MM.1S (cell line): Measurements from ENCODE around the gene TIMM17A.
"Not testable (repeated sequence)": the region's sequence is repeated elsewhere in the genome, so short reads cannot be mapped to it uniquely, and the experiment has no call there.

Source experiments
- DNase-seq: peaks from one replicate; pipeline ENCODE4 v3.0.0-alpha.2; 2015
- H2AFZ ChIP-seq: fragments of 300-600 bp; sonication (generic); 2 replicates; pipeline ENCODE4 v1.6.0; 2016; ENCODE audit warnings: antibody characterized with exemption, low read length
- H3F3A ChIP-seq: fragments of 300-600 bp; sonication (generic); 2 replicates; pipeline ENCODE4 v1.6.1; 2016; ENCODE audit warnings: mild to moderate bottlenecking, antibody characterized with exemption, low read length, moderate library complexity, mixed read lengths; ENCODE audit not compliant: insufficient read depth
- H3K27ac ChIP-seq: fragments of 300-600 bp; sonication (generic); 2 replicates; pipeline ENCODE4 v1.5.1; 2016; ENCODE audit warnings: mild to moderate bottlenecking, low read length
- H3K27me3 ChIP-seq: fragments of 300-600 bp; sonication (generic); replicated peaks from 2 replicates; pipeline ENCODE4 v1.6.0; 2016; ENCODE audit warnings: low read length; ENCODE audit not compliant: insufficient read depth
- H3K36me3 ChIP-seq: fragments of 300-600 bp; sonication (generic); replicated peaks from 2 replicates; pipeline ENCODE4 v1.6.1; 2016; ENCODE audit warnings: mild to moderate bottlenecking, low read length, mixed read lengths; ENCODE audit not compliant: insufficient read depth
- H3K4me1 ChIP-seq: fragments of 300-600 bp; sonication (generic); 2 replicates; pipeline ENCODE4 v1.6.1; 2016; ENCODE audit warnings: low read length, mixed read lengths
- H3K4me2 ChIP-seq: fragments of 300-600 bp; sonication (generic); 2 replicates; pipeline ENCODE4 v1.6.0; 2016; ENCODE audit warnings: low read depth, low read length
- H3K4me3 ChIP-seq: fragments of 300-600 bp; sonication (generic); 2 replicates; pipeline ENCODE4 v1.5.1; 2016; ENCODE audit warnings: low read length, mixed read lengths
- H3K79me2 ChIP-seq: fragments of 300-600 bp; sonication (generic); 2 replicates; pipeline ENCODE4 v1.6.1; 2016; ENCODE audit warnings: mixed run types, low read length, mixed read lengths
- H3K9ac ChIP-seq: fragments of 300-600 bp; sonication (generic); 2 replicates; pipeline ENCODE4 v1.6.1; 2016; ENCODE audit warnings: low read length, mixed read lengths
- H3K9me2 ChIP-seq: fragments of 300-600 bp; sonication (generic); replicated peaks from 2 replicates; pipeline ENCODE4 v1.6.1; 2016; ENCODE audit warnings: mild to moderate bottlenecking, low read length, mixed read lengths; ENCODE audit not compliant: insufficient read depth
- H3K9me3 ChIP-seq: fragments of 300-600 bp; sonication (generic); replicated peaks from 2 replicates; pipeline ENCODE4 v1.6.1; 2016; ENCODE audit warnings: mild to moderate bottlenecking, low read length, mixed read lengths; ENCODE audit not compliant: insufficient read depth
- H4K20me1 ChIP-seq: fragments of 300-600 bp; sonication (generic); 2 replicates; pipeline ENCODE4 v1.6.1; 2016; ENCODE audit warnings: mild to moderate bottlenecking, low read length, moderate library complexity, mixed read lengths; ENCODE audit not compliant: insufficient read depth
- CTCF ChIP-seq: fragments of 300-600 bp; sonication (generic); IDR thresholded peaks from 2 replicates; pipeline ENCODE4 v1.5.1; 2016; ENCODE audit warnings: antibody characterized with exemption, low read length, mixed read lengths
- EZH2 ChIP-seq: fragments of 300-600 bp; sonication (generic); optimal IDR thresholded peaks from 2 replicates; pipeline ENCODE3; 2017; ENCODE audit warnings: low read depth, mild to moderate bottlenecking, antibody characterized with exemption, low read length, mixed read lengths
- EZH2phosphoT487 ChIP-seq: fragments of 300-600 bp; sonication (generic); IDR thresholded peaks from 2 replicates; pipeline ENCODE4 v1.6.1; 2018; ENCODE audit warnings: antibody characterized with exemption, low read length

Gene TIMM17A

GRCh38 chr1:201958348-201958747 lies 3.0 kb downstream of the TIMM17A start:
- Histone ChIP-seq H3K4me1 (peaks cover 11% of the 10 kb centered on the region; the same call in 1 of the 2 replicates), H3K79me2 (peaks cover 65% of the 10 kb centered on the region), H3K27ac (no peak overlapping the region), H3K27me3 (no peaks in the 10 kb centered on the region), H3K9me2 (no peaks in the 10 kb centered on the region), H3K9ac (no peak overlapping the region), H3F3A (no peaks in the 10 kb centered on the region), H4K20me1 (no peaks in the 10 kb centered on the region), H3K4me3 (no peak overlapping the region), H3K36me3 (peaks cover 10% of the 10 kb centered on the region), H2AFZ (no peak overlapping the region), H3K4me2 (no peak overlapping the region), H3K9me3 (no peaks in the 10 kb centered on the region)
- no peak for TF ChIP-seq EZH2phosphoT487
- no peak for TF ChIP-seq EZH2
- no peak for TF ChIP-seq CTCF
- DNase-seq, result no peak

- H3F3A ChIP-seq, DNase-seq, H3K9ac ChIP-seq, H3K27ac ChIP-seq, H4K20me1 ChIP-seq, H3K4me1 ChIP-seq, H3K9me3 ChIP-seq, H3K4me3 ChIP-seq, H3K9me2 ChIP-seq, H3K27me3 ChIP-seq, H2AFZ ChIP-seq, H3K4me2 ChIP-seq: not testable (repeated sequence)
- Histone ChIP-seq H3K36me3 (peaks cover 30% of the 10 kb centered on the region), H3K79me2 (peaks cover 69% of the 10 kb centered on the region)
Measured at GRCh38 chr1:201962382-201962781, 7.1 kb downstream of the TIMM17A start.

- peaks cover 3% of the 10 kb centered on the region; the same call in 1 of the 2 replicates for H4K20me1 ChIP-seq
- peaks cover 51% of the 10 kb centered on the region for H3K79me2 ChIP-seq
- TF ChIP-seq CTCF, result no peak
- TF ChIP-seq EZH2phosphoT487, result no peak
- TF ChIP-seq EZH2, result no peak
- no peak overlapping the region for H3K4me2 ChIP-seq
- no peaks in the 10 kb centered on the region for H3K9me2 ChIP-seq
- no peak overlapping the region for H3K27ac ChIP-seq
- peaks cover 27% of the 10 kb centered on the region for H3K36me3 ChIP-seq
- no peak overlapping the region for H2AFZ ChIP-seq
- no peaks in the 10 kb centered on the region for H3K27me3 ChIP-seq
- H3F3A ChIP-seq, result peaks cover 8% of the 10 kb centered on the region
- H3K9me3 ChIP-seq, result no peaks in the 10 kb centered on the region
- no peak overlapping the region for H3K4me3 ChIP-seq
- no peaks in the 10 kb centered on the region for H3K4me1 ChIP-seq
- no peak overlapping the region for H3K9ac ChIP-seq
- no peak for DNase-seq
Measured at GRCh38 chr1:201964261-201964660, 9.0 kb downstream of the TIMM17A start.

- Histone ChIP-seq H3K27ac (no peak overlapping the region), H3K9ac (no peak overlapping the region), H3K9me3 (no peaks in the 10 kb centered on the region), H3K27me3 (no peaks in the 10 kb centered on the region), H3K4me1 (peaks cover 11% of the 10 kb centered on the region), H3F3A (peaks cover 20% of the 10 kb centered on the region), H3K9me2 (no peaks in the 10 kb centered on the region), H3K4me2 (no peak overlapping the region), H2AFZ (no peak overlapping the region), H4K20me1 (peaks cover 3% of the 10 kb centered on the region; the same call in 1 of the 2 replicates), H3K79me2 (peaks cover 39% of the 10 kb centered on the region), H3K36me3 (peaks cover 37% of the 10 kb centered on the region), H3K4me3 (no peak overlapping the region)
- no peak for DNase-seq
- TF ChIP-seq EZH2phosphoT487, result no peak
- TF ChIP-seq EZH2, result no peak
- no peak for TF ChIP-seq CTCF
Measured at GRCh38 chr1:201966171-201966570, 10.9 kb downstream of the TIMM17A start.
